Esophagus (tissue), 2 donors: ENCODE data around the gene TMTC1. TPM values are rescaled to one million over a fixed set of nuclear protein-coding genes. Genes with fewer than 3 reads are reported as not detected.
"Not testable (repeated sequence)": the region's sequence is repeated elsewhere in the genome, so short reads cannot be mapped to it uniquely, and the experiment has no call there.

Source experiments
- H3K27ac ChIP-seq, 2 donors: one replicate each; pipeline ENCODE4 v1.5.1; 2013; ENCODE audit warnings: low read depth in 2 of 2, mild to moderate bottlenecking in 2 of 2, inconsistent platforms in 1 of 2, low read length in 1 of 2, moderate library complexity in 1 of 2
- H3K27me3 ChIP-seq, 2 donors: one replicate each; pipeline ENCODE4 v1.6.1; 2013; ENCODE audit warnings: low read length in 2 of 2, control low read depth in 1 of 2, mild to moderate bottlenecking in 1 of 2; ENCODE audit not compliant: insufficient read depth in 2 of 2, control insufficient read depth in 1 of 2
- H3K36me3 ChIP-seq, 2 donors: one replicate each; pipeline ENCODE4 v1.6.1; 2013; ENCODE audit warnings: low read length in 1 of 2; ENCODE audit not compliant: control insufficient read depth in 2 of 2, insufficient read depth in 2 of 2
- H3K4me1 ChIP-seq, 2 donors: one replicate each; pipeline ENCODE4 v1.6.1; 2013; ENCODE audit warnings: low read length in 1 of 2; ENCODE audit not compliant: control insufficient read depth in 2 of 2, insufficient read depth in 2 of 2
- H3K4me3 ChIP-seq, 2 donors: one replicate each; pipeline ENCODE4 v1.5.1; 2013; ENCODE audit warnings: low read length in 2 of 2, mild to moderate bottlenecking in 2 of 2, low read depth in 1 of 2, moderate library complexity in 1 of 2
- H3K9me3 ChIP-seq, 2 donors: one replicate each; pipeline ENCODE4 v1.6.1; 2013; ENCODE audit warnings: mild to moderate bottlenecking in 2 of 2, low read depth in 1 of 2, low read length in 1 of 2, moderate library complexity in 1 of 2; ENCODE audit not compliant: control insufficient read depth in 2 of 2, insufficient read depth in 1 of 2
- WGBS, 2 donors: extraction: QIAGEN DNeasy Blood & Tissue Kit; methylation state at CpG; one replicate each; pipeline ENCODE4 v1.1.7; 2013; 5-methylcytosine and 5-hydroxymethylcytosine counted together
- polyA plus RNA-seq, 2 donors: library from polyadenylated mRNA; stranded (reverse); fragments of 200-250 nt; gene quantifications; one replicate each; pipeline ENCODE4 v1.2.3, GENCODE V29; 2013
- donor health status: healthy with polysubstance abuse.
- donor health status: Bipolar disorder and iron deficiency.

Gene TMTC1
- polyA plus RNA-seq, 2 donors, result 1.3 to 1.6 TPM

DNA sequence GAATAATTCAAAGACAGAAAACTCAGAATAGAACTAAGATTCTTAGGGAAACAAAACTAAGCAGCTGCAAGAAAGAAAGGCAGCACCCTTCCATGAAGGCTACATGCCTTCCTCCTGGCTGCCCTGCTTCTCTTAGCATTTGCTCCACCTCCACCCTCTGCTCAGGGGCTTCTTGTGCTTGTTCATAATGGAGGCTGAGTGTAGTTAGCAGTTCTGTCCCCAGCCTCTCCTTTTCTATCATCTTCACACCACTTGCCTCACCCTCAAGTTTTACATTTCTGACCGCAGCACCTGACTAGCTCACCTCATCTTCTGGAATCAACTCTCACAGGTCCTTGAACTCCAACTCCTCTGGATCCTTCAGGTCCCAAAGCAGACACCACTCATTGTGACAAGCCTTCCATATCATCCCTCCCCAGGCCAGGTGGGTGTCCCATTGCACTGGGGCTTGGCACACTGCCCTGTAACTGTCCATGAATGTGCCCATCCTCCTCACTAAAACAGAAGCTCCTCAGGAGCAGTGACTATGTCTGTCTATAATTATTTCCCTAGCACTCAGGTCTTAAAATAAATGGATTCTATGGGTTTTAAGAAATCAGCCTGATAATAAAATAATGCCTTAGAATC, 139.1 kb downstream of the TMTC1 start:
- H3K4me3 ChIP-seq, result no peak overlapping the region
- H3K27me3 ChIP-seq, result no peaks in the 10 kb centered on the region

DNA sequence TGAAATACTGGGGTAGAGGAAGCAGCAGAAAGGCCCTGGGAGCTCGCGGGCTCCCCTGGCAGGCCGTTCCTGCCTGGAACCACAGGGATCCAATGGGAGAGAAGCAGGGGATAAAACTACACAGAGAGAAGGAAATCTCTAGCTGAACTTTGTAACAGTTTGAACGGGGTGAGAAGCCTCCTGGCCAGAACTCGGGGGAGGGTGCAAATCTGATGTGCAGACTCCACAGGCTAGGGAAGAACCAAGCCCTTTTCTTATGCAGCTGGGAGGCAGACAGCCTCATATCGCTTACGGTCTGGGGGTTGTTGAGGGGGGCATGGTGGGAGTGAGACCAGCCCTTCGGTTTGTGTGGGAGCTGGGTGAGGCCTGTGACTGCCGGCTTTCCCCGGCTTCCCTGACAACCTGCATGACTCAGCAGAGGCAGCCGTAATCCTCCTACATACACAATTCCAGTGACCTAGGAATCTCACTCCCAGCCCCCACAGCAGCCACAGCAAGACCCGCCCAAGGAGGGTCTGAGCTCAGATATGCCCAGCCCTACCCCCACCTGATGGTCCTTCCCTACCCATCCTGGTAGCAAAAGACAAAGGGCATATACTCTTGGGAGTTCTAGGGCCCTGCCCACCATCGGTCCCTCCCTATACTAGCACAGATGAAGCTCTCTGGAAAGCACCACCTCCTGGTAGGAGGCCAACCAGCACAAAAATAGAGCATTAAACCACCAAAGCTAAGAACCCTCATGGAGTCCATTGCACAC, 143.0 kb downstream of the TMTC1 start:
- Histone ChIP-seq H3K9me3 (no peaks in the 10 kb centered on the region), H3K4me3 (no peak overlapping the region)

More for the DNA sequence above, 139.1 kb downstream of the TMTC1 start:
- no peaks in the 10 kb centered on the region for H3K4me1 ChIP-seq
- 95 to 96% methylated on average over 1 of the region's 1 CpG for WGBS, 2 donors
- H3K27ac ChIP-seq, result no peak overlapping the region
- H3K36me3 ChIP-seq, result no peaks in the 10 kb centered on the region
- no peaks in the 10 kb centered on the region for H3K9me3 ChIP-seq

DNA sequence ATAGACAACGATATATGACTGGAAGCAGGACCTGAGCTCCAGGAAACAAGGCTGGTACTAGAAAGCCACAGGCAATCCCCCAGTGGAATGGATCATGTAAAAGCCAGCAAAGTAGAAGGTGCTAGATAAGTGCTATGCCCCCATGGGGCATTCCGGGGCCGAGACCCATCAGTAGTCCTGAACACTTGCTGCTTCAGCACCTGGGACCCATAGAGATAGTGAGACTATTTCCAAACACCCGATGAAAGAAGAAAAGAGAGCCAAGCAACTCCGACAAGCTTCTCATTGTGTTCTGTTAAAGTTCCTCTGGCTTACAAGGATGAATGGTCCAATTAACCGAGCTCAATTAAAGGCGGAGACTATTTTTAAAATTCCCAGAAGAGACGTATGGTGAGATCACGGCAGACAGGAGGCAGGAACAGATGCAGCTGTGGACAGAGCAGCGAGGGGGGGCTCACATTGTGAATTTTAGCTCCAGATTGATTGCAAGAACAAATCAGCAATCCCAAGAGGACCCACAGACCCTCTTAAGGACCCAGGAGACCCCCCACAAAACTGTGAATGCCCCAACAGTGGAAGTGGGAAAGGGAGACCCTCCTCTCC, 143.7 kb downstream of the TMTC1 start:
- Histone ChIP-seq H3K27ac (peak overlapping the region in 1 of 2 donors; percentile 58), H3K4me3 (no peak overlapping the region), H3K4me1 (no peaks in the 10 kb centered on the region), H3K27me3 (no peaks in the 10 kb centered on the region), H3K36me3 (no peaks in the 10 kb centered on the region), H3K9me3 (no peaks in the 10 kb centered on the region)
- WGBS, 2 donors, result 88 to 91% methylated on average over 10 of the region's 10 CpGs

More for the DNA sequence above, 143.0 kb downstream of the TMTC1 start:
- no peaks in the 10 kb centered on the region for H3K36me3 ChIP-seq
- no peaks in the 10 kb centered on the region for H3K4me1 ChIP-seq
- H3K27ac ChIP-seq, result peak overlapping the region in 1 of 2 donors; percentile 58
- H3K27me3 ChIP-seq, result no peaks in the 10 kb centered on the region
- 42 to 56% methylated on average over 13 of the region's 13 CpGs for WGBS, 2 donors

DNA sequence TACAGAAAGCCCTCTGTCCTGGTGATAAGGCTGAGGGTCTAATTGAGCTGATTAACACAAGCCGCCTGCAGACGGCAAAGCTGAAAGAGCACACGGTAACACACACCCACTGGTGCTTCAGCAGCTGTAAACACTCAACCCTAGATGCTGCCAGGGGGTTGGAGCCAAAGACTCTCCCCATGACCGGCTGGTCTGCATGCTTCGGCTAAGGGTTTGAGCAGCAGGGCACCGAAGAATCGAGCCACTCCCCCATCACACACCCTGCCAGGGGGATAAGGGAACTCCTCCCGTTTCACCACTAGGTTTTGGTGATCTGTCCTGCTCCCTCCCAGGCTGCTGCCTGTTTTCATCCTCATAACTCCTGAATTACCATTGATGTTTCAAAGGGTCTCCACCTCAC, 145.2 kb downstream of the TMTC1 start:
- Histone ChIP-seq H3K27ac (no peak overlapping the region), H3K4me1 (no peaks in the 10 kb centered on the region)
- WGBS, 2 donors, result 79 to 90% methylated on average over 8 of the region's 8 CpGs

DNA sequence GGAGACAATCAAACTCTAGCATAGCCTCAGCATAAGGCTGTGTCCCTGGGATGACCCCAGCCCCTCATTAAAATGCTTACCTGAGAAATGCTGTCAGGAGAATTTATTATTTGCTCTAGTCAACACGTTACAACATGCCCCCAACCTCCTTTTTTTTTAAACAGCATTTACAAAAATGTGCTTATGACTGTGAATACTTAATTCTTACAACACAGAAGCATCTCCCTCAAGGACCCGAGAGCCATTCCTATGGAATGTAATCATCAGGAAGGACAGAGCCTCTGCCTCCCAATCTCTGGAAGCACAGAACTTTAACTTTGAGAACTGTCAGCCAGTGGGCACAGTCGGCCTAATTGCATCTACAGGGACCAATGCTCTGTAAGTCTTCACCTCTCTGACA, 149.7 kb downstream of the TMTC1 start:
- Histone ChIP-seq H3K36me3 (no peaks in the 10 kb centered on the region), H3K4me1 (no peaks in the 10 kb centered on the region), H3K9me3 (no peaks in the 10 kb centered on the region), H3K27ac (no peak overlapping the region), H3K27me3 (no peaks in the 10 kb centered on the region), H3K4me3 (no peak overlapping the region)
- WGBS, 2 donors, result 58% methylated on average over 3 of the region's 3 CpGs

More for the DNA sequence above, 145.2 kb downstream of the TMTC1 start:
- Histone ChIP-seq H3K36me3 (no peaks in the 10 kb centered on the region), H3K9me3 (no peaks in the 10 kb centered on the region), H3K4me3 (no peak overlapping the region), H3K27me3 (no peaks in the 10 kb centered on the region)

DNA sequence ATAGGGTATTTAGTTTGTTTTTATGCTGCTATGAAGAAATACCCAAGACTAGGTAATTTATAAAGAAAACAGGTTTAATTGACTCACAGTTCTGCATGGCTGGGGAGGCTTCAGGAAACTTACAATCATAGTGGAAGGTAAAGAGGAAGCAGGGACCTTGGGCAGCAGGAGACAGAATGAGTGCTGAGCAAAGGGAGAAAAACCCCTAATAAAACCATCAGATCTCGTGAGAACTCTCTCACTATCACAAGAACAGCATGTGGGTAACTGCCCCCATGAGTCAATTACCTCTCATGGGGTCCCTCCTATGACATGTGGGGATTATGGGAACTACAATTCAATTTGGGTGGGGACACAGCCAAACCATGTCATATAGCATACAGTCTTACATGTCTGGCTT, 153.6 kb downstream of the TMTC1 start:
- H3K36me3 ChIP-seq, H3K9me3 ChIP-seq, H3K27ac ChIP-seq, H3K4me1 ChIP-seq, H3K27me3 ChIP-seq, H3K4me3 ChIP-seq: not testable (repeated sequence)
- WGBS, 2 donors, result 45 to 64% methylated on average over 1 of the region's 1 CpG

DNA sequence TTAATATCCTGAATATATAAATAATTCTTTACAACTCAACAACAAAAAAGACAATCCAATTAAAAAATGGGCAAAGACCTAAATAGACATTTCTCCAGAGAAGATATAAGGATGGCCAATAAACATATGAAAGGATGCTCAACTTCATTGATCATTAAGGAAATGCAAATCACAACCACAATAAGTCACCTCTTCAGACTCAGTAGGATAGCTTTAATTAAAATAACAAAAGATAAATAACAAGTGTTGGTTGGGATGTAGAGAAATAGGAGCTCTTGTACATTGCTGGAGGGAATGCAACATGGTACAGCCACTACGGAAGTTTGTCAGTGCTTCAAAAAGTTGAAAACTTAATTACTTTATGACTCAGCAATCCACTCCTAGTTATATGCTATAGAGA, 156.5 kb downstream of the TMTC1 start:
- Histone ChIP-seq H3K4me3 (no peak overlapping the region), H3K27me3 (no peaks in the 10 kb centered on the region), H3K36me3 (no peaks in the 10 kb centered on the region), H3K27ac (no peak overlapping the region), H3K9me3 (no peaks in the 10 kb centered on the region), H3K4me1 (no peaks in the 10 kb centered on the region)
- WGBS, 2 donors, result 77 to 90% methylated on average over 1 of the region's 1 CpG

DNA sequence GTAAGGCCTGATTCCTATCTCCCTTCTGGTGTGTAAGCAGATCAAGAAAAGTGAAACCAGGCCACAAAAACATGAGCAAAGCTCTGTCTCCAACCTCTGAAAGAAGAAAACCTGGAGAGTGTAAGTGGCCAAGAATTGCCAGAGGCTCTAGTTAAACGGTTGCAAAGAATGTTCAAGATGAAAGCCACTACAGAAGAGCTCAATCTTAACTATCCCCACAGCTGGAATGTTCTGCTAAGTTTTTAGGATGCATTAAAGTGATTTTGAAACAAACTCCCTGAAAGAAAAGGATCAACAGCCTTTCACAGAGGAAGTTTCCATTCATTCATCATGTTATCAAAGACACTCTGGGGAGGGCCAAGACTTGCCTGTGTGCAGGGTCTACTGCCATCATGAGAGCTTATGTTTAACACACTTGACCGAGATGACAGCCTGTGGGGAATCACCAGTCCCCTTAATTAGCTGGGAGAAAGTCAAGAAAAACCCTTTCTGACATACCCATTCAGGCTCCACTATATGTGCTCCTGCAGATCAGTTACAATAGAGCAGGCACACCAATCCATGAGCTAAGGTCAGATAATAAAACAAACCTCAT, 158.3 kb downstream of the TMTC1 start:
- WGBS, 2 donors, result 24 to 35% methylated on average over 2 of the region's 2 CpGs
- Histone ChIP-seq H3K27ac (no peak overlapping the region), H3K4me1 (no peaks in the 10 kb centered on the region), H3K27me3 (no peaks in the 10 kb centered on the region), H3K9me3 (no peaks in the 10 kb centered on the region), H3K4me3 (no peak overlapping the region), H3K36me3 (no peaks in the 10 kb centered on the region)

DNA sequence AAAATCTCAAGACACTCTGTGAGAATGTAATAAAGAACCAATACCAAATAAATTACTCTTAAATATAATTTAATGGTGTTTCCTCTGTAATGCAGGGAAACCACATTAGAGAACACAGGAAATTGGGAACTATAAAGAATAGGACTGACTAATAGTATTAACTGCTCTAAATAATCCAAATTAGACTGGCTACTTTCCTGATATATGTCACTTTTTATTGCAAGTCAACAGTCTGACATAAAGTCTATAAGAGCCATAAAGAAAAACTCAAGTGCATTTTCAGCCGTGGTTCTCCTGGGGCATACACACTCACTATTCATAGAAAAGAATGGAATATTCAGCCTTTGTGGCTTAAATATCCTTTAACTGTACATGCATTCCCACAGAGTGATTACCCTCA, 161.5 kb downstream of the TMTC1 start:
- no peaks in the 10 kb centered on the region for H3K4me1 ChIP-seq
- no peak overlapping the region for H3K4me3 ChIP-seq
- H3K27me3 ChIP-seq, result no peaks in the 10 kb centered on the region
- 88 to 90% methylated on average over 1 of the region's 1 CpG for WGBS, 2 donors
- H3K9me3 ChIP-seq, result no peaks in the 10 kb centered on the region
- H3K27ac ChIP-seq, result no peak overlapping the region
- no peaks in the 10 kb centered on the region for H3K36me3 ChIP-seq
